HG03060 (cell line): ENCODE measurements around the gene ACOT7.
A peak's percentile ranks its signal among the peaks of the same experiment; 100 is the strongest.
"Not testable (repeated sequence)": the region's sequence is repeated elsewhere in the genome, so short reads cannot be mapped to it uniquely, and the experiment has no call there.

Source experiments
- ATAC-seq: cut with Tn5 transposase; IDR thresholded peaks from one replicate; pipeline ENCODE4 v1.9.1; 2021; ENCODE audit warnings: low read depth, moderate number of reproducible peaks; ENCODE audit not compliant: unreplicated experiment

The ACOT7 gene, protein sequence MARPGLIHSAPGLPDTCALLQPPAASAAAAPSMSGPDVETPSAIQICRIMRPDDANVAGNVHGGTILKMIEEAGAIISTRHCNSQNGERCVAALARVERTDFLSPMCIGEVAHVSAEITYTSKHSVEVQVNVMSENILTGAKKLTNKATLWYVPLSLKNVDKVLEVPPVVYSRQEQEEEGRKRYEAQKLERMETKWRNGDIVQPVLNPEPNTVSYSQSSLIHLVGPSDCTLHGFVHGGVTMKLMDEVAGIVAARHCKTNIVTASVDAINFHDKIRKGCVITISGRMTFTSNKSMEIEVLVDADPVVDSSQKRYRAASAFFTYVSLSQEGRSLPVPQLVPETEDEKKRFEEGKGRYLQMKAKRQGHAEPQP

DNA sequence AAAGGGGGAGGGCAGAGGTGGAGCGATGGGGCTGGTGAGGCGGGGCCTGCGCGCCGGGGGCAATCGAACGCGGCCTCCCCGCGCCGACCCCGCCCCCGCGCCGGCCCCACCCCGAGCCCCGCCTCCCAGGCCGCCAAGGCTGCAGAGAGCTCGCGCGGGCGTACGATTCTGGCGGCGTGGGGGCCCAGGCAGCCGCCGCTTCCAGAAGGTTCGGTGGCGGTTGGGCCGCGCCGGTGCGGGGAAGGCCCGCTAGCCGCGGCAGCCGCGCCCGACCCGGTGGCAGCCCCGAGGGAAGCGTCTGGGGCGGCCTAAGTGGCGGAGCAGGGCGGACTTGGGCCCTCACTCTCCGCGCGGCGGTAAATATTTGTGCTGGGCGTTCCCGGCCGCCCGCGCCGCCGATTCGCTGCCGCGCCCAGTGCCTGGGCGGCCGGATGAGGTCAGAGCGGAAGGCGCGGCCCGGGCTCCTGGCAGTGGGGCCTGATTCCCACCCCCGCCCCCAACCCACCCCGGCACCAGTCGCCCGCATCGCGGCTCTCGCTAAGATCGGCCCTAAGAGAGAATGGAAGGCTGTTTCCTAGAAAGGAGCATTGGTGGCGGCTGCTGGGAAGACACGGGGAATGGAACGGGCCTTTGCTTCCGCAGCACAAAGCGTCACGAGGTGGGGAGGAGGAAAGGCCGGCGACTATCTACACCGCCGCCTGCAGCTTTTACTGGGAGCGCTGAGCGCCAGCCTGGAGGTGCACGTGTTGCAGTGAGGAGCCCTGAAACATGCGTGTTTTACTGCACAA is at the start of gene ACOT7:
TSS of gene ACOT7 (minus strand) at position 368 of the 788 bp plus-strand sequence. CDS start 368 bp downstream, outside the sequence.
- peak; percentile 58 for ATAC-seq

DNA sequence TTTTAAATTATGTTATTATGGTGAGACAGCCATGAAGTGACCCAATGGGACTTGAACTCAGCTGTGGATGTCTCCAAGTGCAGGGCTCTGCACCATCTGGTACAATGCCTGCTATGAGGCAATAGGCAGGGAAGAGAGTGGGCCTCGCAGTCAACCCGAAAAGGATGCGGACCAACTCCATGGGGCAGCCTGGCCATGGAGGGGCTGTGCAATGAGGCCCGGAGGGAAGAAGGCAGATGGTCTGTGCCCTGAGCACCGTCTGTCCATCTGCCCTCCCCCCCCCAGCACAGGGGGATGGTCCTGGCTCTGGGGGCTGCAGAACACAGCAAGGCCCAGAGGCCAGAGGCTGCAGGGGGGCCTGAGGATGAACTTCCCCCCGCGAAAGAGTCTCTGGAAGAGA is 48.0 kb upstream of the ACOT7 start:
- no peak for ATAC-seq

DNA sequence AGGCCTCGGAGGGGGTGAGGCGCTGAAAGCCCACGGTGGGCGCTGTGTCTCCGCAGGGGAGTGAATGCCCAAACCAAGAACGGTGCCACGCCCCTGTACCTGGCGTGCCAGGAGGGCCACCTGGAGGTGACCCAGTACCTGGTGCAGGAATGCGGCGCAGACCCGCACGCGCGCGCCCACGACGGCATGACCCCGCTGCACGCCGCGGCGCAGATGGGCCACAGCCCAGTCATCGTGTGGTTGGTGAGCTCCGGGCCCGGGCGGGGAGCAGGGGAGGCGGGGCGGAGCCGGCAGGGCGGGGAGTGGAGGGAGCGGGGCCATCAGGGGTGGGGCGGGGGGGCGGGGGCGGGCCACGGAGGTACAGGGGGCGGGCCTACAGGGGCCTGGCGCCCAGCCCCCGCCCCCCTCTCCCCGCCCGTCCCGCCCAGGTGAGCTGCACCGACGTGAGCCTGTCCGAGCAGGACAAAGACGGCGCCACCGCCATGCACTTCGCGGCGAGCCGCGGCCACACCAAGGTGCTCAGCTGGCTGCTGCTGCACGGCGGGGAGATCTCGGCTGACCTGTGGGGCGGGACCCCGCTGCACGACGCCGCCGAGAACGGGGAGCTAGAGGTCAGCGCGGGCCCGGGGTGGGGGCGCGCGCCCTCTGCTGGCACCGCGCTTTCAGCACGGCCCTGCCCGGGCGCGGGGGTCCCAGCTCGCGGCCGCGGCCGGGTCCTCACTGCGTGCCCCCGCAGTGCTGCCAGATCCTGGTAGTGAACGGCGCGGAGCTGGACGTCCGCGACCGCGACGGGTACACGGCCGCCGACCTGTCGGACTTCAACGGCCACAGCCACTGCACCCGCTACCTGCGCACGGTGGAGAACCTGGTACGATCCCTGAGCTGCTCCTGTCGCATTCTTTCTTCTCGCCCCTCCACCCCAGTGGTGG is 46.9 kb upstream of the ACOT7 start:
- no peak for ATAC-seq

DNA sequence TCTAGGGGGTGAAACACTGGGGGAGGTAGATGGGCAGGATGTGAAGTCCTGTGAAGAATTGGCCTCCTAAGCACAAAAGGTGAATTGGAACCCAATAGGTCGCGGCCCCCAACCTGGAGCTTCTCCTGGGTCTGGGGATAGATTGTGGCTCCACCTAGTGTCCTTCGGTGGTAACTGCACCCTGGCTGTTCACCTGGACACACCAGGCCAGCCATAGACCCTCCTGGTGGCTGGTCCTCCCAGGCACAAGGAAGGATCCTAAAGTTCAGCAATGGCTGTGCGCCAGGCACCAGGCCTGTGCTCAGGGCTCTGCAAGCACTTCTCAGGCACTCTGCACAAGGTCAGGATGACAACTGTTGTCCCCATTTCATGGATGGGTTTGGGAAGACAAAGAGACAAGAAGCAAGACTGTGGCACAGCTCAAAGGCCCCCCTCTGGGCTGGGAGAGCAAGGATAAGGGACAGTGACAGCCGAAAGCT is 44.5 kb upstream of the ACOT7 start:
- ATAC-seq = peak; percentile 41

DNA sequence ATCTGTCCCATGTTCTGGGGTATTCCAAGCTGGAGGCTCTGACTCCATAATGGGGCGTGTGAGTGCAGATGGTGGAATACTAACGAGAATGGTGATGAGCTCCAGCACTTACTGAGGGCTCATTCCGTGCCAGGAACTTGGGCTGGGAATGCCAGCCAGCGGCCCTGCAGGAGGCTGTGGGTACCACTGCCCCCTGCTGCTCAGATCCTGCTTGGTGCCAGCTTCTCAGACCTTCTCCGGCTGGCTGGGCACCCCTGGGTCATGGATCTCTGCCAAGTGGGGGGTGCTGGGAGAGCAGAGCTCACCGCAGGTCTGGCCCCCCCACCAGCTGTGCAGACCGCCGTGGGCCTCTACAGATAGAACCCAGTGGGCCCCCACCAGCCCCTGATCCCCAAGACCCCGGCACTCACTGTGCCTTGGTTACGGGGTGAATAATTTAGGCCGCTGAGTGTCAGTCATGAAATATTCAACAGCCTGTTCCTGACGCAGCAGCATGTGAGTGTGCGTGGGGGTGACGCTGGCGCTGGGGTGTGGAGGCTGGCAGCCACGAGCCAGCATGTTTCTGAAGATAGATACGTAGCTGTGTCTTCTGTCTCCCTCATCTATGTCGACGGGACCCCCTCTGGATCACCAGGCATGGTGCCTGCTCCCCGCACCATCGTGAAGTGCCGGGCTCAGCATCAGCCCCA is 43.6 kb upstream of the ACOT7 start:
- ATAC-seq = not testable (repeated sequence)

DNA sequence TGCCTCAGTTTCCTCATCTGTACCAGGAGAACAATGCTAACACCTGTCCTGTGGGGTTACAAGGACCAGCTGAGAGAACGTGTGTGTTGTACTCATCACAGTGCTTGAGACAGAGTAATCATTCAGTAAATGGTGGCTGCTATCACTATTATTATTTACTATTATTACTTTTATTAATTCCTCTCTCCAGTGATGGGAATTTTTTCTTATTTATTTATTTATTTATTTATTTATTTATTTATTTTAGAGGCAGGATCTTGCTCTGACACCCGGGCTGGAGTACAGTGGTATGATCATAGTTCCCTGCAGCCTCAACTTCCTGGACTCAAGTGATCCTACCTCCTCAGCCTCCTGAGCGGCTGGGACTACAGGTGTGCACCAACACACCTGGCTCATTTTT is 42.7 kb upstream of the ACOT7 start:
- ATAC-seq = not testable (repeated sequence)

DNA sequence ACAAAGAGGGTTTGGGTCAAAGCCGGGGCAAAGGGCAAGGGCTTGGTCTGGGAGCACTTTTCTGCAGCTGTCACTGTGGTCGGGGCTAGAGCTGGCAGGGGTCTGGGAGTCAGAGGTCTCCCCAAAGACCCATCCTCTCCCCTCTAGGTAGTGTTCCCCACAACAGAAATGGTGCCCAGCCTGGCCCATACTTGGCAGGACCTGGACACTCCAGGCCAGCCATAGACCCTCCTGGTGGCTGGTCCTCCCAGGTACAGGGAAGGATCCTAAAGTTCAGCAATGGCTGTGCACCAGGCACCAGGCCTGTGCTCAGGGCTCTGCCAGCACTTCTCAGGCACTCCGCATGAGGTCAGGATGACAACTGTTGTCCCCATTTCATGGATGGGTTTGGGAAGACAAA is 42.0 kb upstream of the ACOT7 start:
- no peak for ATAC-seq

DNA sequence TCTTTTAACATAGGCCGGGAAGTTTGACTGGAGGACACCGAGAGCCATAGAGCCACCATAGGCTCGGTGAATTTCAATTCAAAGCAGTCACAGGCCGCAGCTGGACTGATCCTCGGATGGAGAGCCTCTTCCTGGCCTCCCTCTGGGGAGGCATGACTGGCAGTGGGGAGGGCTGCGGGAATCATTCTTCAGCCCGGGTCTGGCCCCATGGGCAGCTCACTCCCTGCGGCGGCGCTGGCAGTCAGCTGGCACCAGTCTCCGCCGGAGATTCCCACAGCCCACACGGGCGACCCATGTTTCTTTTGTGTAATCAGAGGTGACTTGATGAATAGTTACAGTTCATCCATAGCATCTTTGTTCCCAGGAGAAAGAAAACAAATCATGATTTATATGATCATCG is 41.6 kb upstream of the ACOT7 start:
- no peak for ATAC-seq

DNA sequence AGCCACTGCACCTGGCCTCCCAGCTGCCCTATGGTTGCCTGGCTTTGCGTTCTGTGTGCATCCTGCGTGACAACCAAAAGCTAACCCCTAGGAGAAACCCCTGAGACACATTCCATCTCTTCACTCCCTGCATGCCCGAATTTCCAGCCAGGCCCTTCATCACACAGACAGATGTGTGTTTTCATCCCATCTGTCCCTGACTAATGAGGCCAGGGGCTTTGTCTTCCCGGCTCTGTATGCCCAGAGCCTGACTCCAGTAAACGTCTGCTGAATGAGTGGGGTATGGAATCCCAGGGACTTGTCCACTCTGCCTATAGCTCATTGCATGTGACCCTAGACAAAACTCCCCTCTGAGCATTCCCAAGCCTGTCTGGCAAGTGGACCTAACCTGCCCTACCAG is 40.6 kb upstream of the ACOT7 start:
- no peak for ATAC-seq

DNA sequence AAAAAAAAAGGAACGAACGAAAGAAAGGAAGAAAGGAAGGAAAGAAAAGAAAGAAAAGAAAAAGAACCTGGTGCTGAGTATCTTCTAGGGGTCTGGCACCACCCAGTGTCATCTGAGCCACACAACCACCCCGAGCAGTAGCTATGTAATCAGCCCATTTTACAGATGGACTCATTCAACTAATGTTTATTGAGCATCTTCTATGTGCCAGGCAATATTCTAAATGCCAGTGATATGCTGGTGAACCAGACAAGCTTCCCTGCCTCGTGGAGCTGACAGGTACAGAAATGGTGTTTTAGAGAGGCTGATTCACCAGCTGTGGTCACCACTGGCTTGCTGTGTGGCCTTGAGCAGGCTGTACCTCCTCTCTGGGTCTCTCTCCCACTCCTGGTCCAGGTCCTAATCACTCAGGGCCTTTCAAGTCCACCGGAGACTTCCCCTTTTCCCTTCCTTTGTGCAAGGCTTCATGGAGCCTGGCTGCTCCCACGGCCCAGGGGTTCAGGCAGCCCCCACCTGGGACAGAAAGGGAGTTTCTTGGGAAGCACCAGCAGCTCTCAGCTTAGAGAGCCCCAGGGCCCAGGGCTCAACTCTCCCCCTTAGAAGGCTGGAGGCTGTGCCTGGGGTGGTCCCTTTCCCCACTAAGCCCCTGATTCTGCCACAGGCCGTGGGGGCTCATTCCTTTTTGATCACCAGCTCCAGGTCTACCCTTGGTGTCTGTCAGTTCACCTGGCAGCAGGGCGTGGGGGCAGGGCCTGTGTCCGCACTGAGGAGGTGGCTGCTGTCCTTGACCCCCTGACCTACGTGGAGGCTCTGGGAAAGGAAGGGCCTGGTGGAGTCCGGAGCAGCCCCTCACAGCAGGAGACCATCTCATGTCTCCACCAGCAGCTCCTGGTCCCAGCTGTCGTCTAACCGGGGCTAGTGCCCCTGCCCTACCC is 38.3 kb upstream of the ACOT7 start:
- ATAC-seq = not testable (repeated sequence)

DNA sequence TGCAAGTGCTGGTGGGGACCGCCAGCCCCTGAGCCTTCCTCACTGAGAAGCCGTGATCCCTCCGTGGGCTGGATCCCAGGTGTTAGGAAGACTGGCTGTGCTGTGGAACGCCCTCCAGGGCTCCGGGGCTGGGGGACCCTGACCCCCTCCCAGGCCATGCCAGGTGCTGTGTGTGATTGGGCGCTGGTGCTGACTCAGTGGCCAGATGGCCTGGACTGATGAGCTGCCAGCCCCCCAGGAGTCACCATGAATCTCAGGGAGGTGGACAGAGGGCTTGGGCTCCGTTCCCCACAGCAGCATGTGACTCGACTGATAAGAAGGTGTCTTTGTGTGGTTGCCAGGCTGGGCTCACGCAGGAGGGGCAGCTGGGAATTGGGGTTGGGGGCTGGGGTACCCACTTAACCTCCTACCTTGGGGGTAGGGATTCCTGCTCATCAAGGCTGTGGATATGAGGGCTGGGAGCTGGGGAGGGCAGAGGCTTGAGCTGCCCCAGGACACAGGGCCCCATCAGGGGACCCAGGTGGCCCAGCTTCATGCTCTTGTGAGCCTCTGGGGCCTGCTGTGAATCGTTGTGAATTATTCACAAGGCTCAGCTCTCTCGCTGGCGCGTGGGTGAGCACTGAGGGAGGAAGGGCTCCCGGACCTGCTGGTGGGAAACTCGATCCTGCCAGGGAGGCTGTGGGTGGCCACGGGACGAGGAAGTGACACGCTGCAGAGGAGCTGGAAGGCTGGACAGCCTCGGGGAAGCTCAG is 36.3 kb upstream of the ACOT7 start:
- not testable (repeated sequence) for ATAC-seq

DNA sequence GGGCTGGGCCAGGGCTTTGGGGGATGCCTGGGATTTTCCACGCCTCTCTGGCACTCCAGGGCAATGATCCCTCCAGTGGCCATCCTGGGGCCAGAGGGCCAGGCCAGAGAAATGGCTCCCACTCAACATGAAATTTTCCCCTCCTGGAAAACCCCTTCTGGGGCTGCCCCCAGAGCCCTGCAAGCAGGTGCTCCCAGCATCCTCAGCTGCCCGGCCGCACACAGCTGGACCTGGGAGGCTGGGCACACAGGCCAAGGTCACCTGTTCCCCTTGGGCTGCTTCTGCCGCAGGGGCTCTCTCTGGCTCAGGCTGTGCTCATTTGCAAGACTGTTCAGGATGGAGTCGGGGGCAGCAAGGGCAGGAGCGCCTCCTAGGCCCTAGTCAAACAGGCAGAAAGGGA is 34.9 kb upstream of the ACOT7 start:
- not testable (repeated sequence) for ATAC-seq

DNA sequence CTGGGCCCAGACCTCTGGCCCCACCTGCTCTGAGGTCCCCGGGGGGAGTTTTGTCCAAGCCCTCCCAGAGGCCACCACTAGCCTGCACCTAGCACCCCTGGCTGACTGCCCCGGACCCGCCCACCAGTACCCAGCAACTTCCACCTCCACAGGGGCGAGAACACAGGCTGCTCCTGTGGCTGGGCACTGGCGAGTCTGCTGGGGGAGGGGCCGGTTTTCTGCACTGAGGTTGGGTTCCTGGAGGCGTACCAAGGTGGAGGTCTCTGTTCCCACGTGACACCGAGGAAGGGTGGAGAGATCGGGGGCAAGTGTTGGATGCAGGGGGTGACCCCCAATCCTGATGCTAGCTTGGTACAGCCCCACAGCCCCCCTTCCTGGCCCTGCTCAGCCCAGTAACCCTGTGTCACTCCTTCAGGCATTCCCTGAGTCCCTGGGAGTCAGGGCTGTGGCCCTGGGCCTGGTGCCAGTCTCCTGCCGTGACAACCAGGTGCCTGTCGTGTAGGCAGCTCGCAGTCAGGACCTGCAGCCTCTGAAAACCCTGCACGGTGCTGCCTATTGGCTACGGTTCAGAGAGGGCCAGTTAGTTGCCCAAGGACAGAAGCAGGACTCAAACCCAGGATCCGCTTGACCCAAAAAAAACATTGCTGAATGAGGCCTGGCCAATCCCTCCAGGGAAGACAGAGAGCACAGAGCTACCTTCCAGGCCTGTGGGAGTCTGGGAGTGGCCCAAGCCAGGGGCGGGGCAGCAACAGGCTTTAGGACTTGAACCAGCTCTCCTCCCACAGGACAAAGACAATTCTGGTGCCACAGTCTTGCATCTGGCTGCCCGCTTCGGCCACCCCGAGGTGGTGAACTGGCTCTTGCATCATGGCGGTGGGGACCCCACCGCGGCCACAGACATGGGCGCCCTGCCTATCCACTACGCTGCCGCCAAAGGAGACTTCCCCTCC is 34.1 kb upstream of the ACOT7 start:
- no peak for ATAC-seq

DNA sequence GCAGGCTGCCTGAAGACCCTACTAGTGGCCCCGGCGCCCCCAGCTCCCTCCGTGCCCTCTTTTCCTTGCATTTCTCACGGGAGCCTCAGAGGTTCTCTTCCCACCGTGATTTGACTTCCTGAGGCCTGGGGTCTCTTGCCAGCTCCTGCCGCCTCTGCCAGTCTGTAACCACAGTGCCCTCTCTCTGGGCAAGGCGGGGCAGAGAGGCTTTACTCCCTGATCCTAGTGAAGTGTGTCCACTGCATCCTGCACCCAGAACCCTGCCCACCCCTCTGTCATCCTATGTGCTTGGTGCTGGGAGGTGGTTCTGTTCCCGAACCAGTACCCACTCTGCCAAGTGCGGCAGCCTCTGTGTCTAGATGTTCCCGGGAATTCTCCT is 33.4 kb upstream of the ACOT7 start:
- no peak for ATAC-seq

DNA sequence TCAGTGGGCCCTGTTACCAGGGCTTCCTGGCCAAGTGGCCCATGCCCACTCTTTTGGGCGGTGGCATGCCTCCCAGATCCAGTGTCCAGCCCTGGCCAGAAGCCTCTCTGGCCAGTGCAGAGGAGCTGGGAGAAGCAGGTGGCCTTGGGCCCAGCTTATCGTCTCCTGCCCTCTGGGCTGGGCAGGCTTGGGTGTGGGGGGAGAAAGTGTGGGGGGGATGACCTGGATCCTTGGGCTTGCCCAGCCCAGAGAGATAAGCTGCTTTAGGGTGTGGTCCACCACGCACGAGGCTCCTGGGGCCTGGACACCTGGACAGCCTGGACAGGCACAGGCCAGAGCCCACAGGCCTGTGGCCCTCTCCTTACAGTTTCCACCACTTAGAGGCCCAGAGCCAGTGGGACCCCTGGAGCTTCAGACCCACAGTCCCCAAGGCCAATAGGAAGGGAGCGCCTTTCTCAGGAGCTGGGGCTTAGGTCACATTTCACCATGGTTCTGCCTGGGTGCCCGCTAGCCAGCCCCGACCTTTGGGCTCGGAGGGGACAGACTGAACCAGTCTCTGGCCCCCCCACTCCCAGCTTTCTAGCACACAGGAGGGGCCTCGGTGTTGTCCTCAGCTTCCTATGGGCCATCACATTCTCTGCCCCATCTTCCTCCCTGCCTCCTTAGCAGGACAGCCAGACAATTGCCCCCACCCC is 32.9 kb upstream of the ACOT7 start:
- ATAC-seq = no peak

DNA sequence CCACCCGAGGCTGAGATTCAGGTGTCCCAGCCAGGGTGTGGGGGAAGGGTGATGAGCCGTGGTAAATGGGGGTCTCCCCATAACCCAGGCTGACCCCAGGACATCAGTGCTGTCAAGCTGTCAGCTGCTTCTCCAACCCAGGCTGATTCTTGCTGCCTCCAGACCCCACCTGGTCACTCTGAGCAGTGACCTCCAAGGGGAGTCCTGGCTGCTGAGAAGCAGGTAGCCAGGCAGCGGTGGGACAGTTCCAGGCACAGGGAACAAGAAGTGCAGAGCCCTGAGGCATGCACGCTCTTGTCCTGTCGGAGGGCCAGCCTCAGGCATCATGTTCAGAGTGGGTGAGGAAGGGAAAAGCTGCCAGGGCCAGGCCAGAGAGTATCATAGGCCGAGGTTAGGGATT is 32.1 kb upstream of the ACOT7 start:
- no peak for ATAC-seq
